Measurements from ENCODE around the gene IFT122.

The IFT122 gene

GRCh38 chr3:129557548-129557894 is 117.5 kb downstream of the IFT122 start:
- DNase-seq (ENCODE audit: low spot score) = peak; percentile 90

- no peak for DNase-seq (ENCODE audit: low spot score)
Observed at GRCh38 chr3:129558081-129558771, 118.2 kb downstream of the IFT122 start.

- peak; percentile 88 for DNase-seq (ENCODE audit: low spot score)
Observed at GRCh38 chr3:129558772-129559564, 118.9 kb downstream of the IFT122 start.

- no peak for DNase-seq (ENCODE audit: low spot score)
Observed at GRCh38 chr3:129559565-129560079, 119.6 kb downstream of the IFT122 start.

- peak; percentile 78 for DNase-seq (ENCODE audit: low spot score)
Observed at GRCh38 chr3:129560269-129560787, 120.3 kb downstream of the IFT122 start.

GRCh38 chr3:129560911-129561594 is 121.0 kb downstream of the IFT122 start:
- DNase-seq (ENCODE audit: low spot score) = peak; percentile 94

- no peak for DNase-seq (ENCODE audit: low spot score)
Observed at GRCh38 chr3:129561619-129562248, 121.7 kb downstream of the IFT122 start.

- DNase-seq (ENCODE audit: low spot score) = no peak
Observed at GRCh38 chr3:129562803-129563202, 122.8 kb downstream of the IFT122 start.

GRCh38 chr3:129563332-129563731 is 123.3 kb downstream of the IFT122 start:
- no peak for DNase-seq (ENCODE audit: low spot score)

GRCh38 chr3:129563850-129564535 is 124.0 kb downstream of the IFT122 start:
- DNase-seq (ENCODE audit: low spot score) = no peak

GRCh38 chr3:129564981-129565644 is 125.1 kb downstream of the IFT122 start:
- DNase-seq (ENCODE audit: low spot score) = no peak

GRCh38 chr3:129565902-129566301 is 125.9 kb downstream of the IFT122 start:
- DNase-seq (ENCODE audit: low spot score) = no peak

- no peak for DNase-seq (ENCODE audit: low spot score)
Observed at GRCh38 chr3:129567176-129567705, 127.2 kb downstream of the IFT122 start.

- no peak for DNase-seq (ENCODE audit: low spot score)
Observed at GRCh38 chr3:129567939-129568338, 127.9 kb downstream of the IFT122 start.

- DNase-seq (ENCODE audit: low spot score) = no peak
Observed at GRCh38 chr3:129569856-129570255, 129.8 kb downstream of the IFT122 start.

All from AG08395 (cell line).